HCT116 (cell line): ENCODE measurements around the gene CPTP. TPM values are rescaled to one million over a fixed set of nuclear protein-coding genes. Genes with fewer than 3 reads are reported as not detected.

Source experiments
- ATAC-seq: fragments of 200-7000 bp; cut with Tn5 transposase; 2 replicates; pipeline ENCODE4 v1.9.1; 2020; ENCODE audit warnings: mild to moderate bottlenecking, moderate library complexity
- BruUV-seq: library from RNA; stranded (reverse); fragments of 400-500 nt; replicated peaks from 2 replicates; lab custom pipeline; 2021; lab: Mats Ljungman, UMichigan
- CTCF ChIA-PET: fragments of 300-600 bp; sonication (Branson Sonifier 250); formaldehyde crosslinking; loops from one replicate; lab custom pipeline; 2021; ENCODE audit warnings: antibody characterized with exemption; lab: Charles Lee
- POLR2A ChIA-PET: fragments of 300-600, 350-600 bp; sonication (Branson Sonifier 250); formaldehyde crosslinking; loops from one replicate; lab custom pipeline; 2021; ENCODE audit warnings: antibody characterized with exemption; lab: Charles Lee
- RAD21 ChIA-PET, 2 experiments: fragments of 300-600 bp; sonication (Branson Sonifier 250); formaldehyde crosslinking; loops; one replicate each; lab custom pipeline; 2023; ENCODE audit warnings: low total read pairs in 2 of 2; ENCODE audit not compliant: uncharacterized antibody in 2 of 2, unreplicated experiment in 2 of 2, low non-redundant PET in 1 of 2; lab: Charles Lee
- DNase-seq: peaks from one replicate; pipeline ENCODE4 v3.0.0-alpha.2; 2010; ENCODE audit warnings: low read depth, low spot score
- H2AFZ ChIP-seq: fragments of 200-600 bp; shearing (Covaris generic), sonication (generic); 2 replicates; pipeline ENCODE4 v1.6.1; 2017; ENCODE audit warnings: low read depth, mixed run types, mixed read lengths, antibody characterized with exemption, low read length; ENCODE audit not compliant: poor library complexity, severe bottlenecking
- H3K27ac ChIP-seq: 2 replicates; pipeline ENCODE4 v1.5.1; 2012; ENCODE audit warnings: low read depth, low read length
- H3K27me3 ChIP-seq: fragments of 200-600 bp; sonication (generic); 2 replicates; pipeline ENCODE4 v1.6.1; 2016; ENCODE audit warnings: mixed run types, low read length, mixed read lengths; ENCODE audit not compliant: insufficient read depth
- H3K36me3 ChIP-seq, 2 experiments: fragments of 200-500 bp in 1 of 2; fragments of 200-600 bp in 1 of 2; sonication (Bioruptor generic) in 1 of 2; sonication (generic) in 1 of 2; 2 replicates each; pipeline versions ENCODE4 v1.5.1 to v1.6.1; 2014 to 2016; ENCODE audit warnings: low read length in 2 of 2, inconsistent platforms in 1 of 2, mixed read lengths in 1 of 2, mixed run types in 1 of 2; ENCODE audit not compliant: insufficient read depth in 2 of 2, control insufficient read depth in 1 of 2
- H3K4me1 ChIP-seq, 2 experiments: fragments of 200-600 bp in 1 of 2; sonication (generic) in 1 of 2; 2 replicates each; pipeline versions ENCODE4 v1.5.1 to v1.6.1; 2012 to 2017; ENCODE audit warnings: low read length in 2 of 2, inconsistent platforms in 1 of 2, mild to moderate bottlenecking in 1 of 2, mixed read lengths in 1 of 2, mixed run types in 1 of 2, moderate library complexity in 1 of 2; ENCODE audit not compliant: insufficient read depth in 2 of 2, control insufficient read depth in 1 of 2
- H3K4me2 ChIP-seq: fragments of 200-600 bp; sonication (generic); 2 replicates; pipeline ENCODE4 v1.6.1; 2017; ENCODE audit warnings: mixed run types, low read length, mixed read lengths
- H3K4me3 ChIP-seq, 2 experiments: fragments of 200-600 bp in 1 of 2; sonication (generic) in 1 of 2; replicated peaks in 1 of 2; 2 replicates each; pipeline ENCODE4 v1.5.1; 2011 to 2016; ENCODE audit warnings: low read length in 2 of 2, control low read depth in 1 of 2, low read depth in 1 of 2, mild to moderate bottlenecking in 1 of 2, mixed read lengths in 1 of 2, mixed run types in 1 of 2
- H3K79me2 ChIP-seq: fragments of 200-600 bp; sonication (generic); 2 replicates; pipeline ENCODE4 v1.6.1; 2017; ENCODE audit warnings: mild to moderate bottlenecking, mixed run types, low read length, moderate library complexity, mixed read lengths; ENCODE audit not compliant: insufficient read depth
- H3K9ac ChIP-seq: fragments of 200-600 bp; sonication (generic); 2 replicates; pipeline ENCODE4 v1.6.1; 2016; ENCODE audit warnings: low read length, mixed read lengths
- H3K9me2 ChIP-seq: fragments of 200-600 bp; sonication (generic), shearing (Covaris generic); 2 replicates; pipeline ENCODE4 v1.6.1; 2017; ENCODE audit warnings: mixed run types, mild to moderate bottlenecking, moderate library complexity; ENCODE audit not compliant: insufficient read depth
- H3K9me3 ChIP-seq, 2 experiments: fragments of 200-500 bp in 1 of 2; fragments of 200-600 bp in 1 of 2; sonication (Bioruptor generic) in 1 of 2; sonication (generic) in 1 of 2; 2 replicates each; pipeline ENCODE4 v1.6.1; 2014 to 2017; ENCODE audit warnings: low read length in 2 of 2, mixed read lengths in 2 of 2, inconsistent platforms in 1 of 2, low read depth in 1 of 2, mild to moderate bottlenecking in 1 of 2, mixed run types in 1 of 2, moderate library complexity in 1 of 2; ENCODE audit not compliant: control insufficient read depth in 1 of 2, insufficient read depth in 1 of 2
- H4K20me1 ChIP-seq: fragments of 200-600 bp; sonication (generic), shearing (Covaris generic); 2 replicates; pipeline ENCODE4 v1.6.1; 2017; ENCODE audit warnings: mixed run types, mild to moderate bottlenecking, moderate library complexity; ENCODE audit not compliant: insufficient read depth
- CTCF ChIP-seq, 3 experiments: fragments of 200-600 bp in 1 of 3; sonication (generic) in 1 of 3; IDR thresholded peaks in 2 of 3; conservative IDR thresholded peaks in 1 of 3; 2 replicates each; pipeline ENCODE4 v1.5.1; 2012 to 2017; ENCODE audit warnings: low read depth in 2 of 3, low read length in 2 of 3, antibody characterized with exemption in 1 of 3, borderline replicate concordance in 1 of 3, control low read depth in 1 of 3, mild to moderate bottlenecking in 1 of 3, mixed read lengths in 1 of 3, mixed run types in 1 of 3, moderate library complexity in 1 of 3; ENCODE audit not compliant: insufficient read depth in 1 of 3
- JUND ChIP-seq: IDR thresholded peaks from 2 replicates; pipeline ENCODE4 v1.6.1; 2012
- POLR2A ChIP-seq: IDR thresholded peaks from 2 replicates; pipeline ENCODE4 v1.7.0; 2011; ENCODE audit warnings: borderline replicate concordance; ENCODE audit not compliant: insufficient read depth, insufficient read length; ENCODE audit errors: extremely low read depth
- SP1 ChIP-seq: IDR thresholded peaks from 2 replicates; pipeline ENCODE4 v1.6.1; 2012; ENCODE audit warnings: low read depth
- SRF ChIP-seq: IDR thresholded peaks from 2 replicates; pipeline ENCODE4 v1.6.1; 2012; ENCODE audit warnings: low read depth
- YY1 ChIP-seq: IDR thresholded peaks from 2 replicates; pipeline ENCODE4 v1.6.1; 2011; ENCODE audit warnings: low read length, low read depth, moderate library complexity, mild to moderate bottlenecking; ENCODE audit not compliant: insufficient replicate concordance; ENCODE audit errors: extremely low read depth
- ZBTB33 ChIP-seq: IDR thresholded peaks from 2 replicates; pipeline ENCODE4 v1.6.1; 2011; ENCODE audit warnings: mild to moderate bottlenecking, low read length, moderate library complexity; ENCODE audit not compliant: insufficient replicate concordance; ENCODE audit errors: extremely low read depth
- ZFX ChIP-seq: fragments of 450-650 bp; IDR thresholded peaks from 2 replicates; pipeline ENCODE4 v1.6.1; 2017
- ZNF274 ChIP-seq: fragments of 200-500 bp; sonication (Bioruptor generic); IDR thresholded peaks from 2 replicates; pipeline ENCODE4 v1.6.1; 2014; ENCODE audit warnings: mild to moderate bottlenecking, low read depth, low read length, inconsistent platforms
- intact Hi-C: fragments of 100-400 bp; cut with micrococcal nuclease; formaldehyde crosslinking; loops from 2 replicates; pipeline ENCODE4 v1.10.0; 2022
- total RNA-seq: library from RNA; stranded (reverse); gene quantifications from one replicate; pipeline ENCODE4 v1.2.1, GENCODE V29; 2021; ENCODE audit not compliant: unreplicated experiment

Gene CPTP
- total RNA-seq, 1 experiment from 2014 or later = 16.3 TPM

- ATAC-seq = no peak
- H3K4me1 ChIP-seq = peaks cover 0 to 26% of the 10 kb centered on the region in 2 experiments; a peak in 3 of 4 replicates
- no peaks in the 10 kb centered on the region for H3K9me3 ChIP-seq
- no peak overlapping the region for H3K9ac ChIP-seq
- no peak overlapping the region for H2AFZ ChIP-seq
- intact Hi-C loops = no loop called here
- ChIA-PET RAD21 (no interaction called here), POLR2A (interaction anchor here (0.6 to 0.7 kb wide), 2 partner anchors 9 to 55 kb away, joined by 4 read pairs; partner anchors contain the start of gene UBE2J2), CTCF (interaction anchor here (1.5 kb wide), 1 partner anchor 9 kb away, joined by 4 read pairs; no protein-coding TSS in a partner anchor)
- H3K9me2 ChIP-seq = no peaks in the 10 kb centered on the region
- BruUV-seq = no TSS peak
- H3K27ac ChIP-seq = no peak overlapping the region
- no peaks in the 10 kb centered on the region for H4K20me1 ChIP-seq
- no peak overlapping the region for H3K4me2 ChIP-seq
- H3K27me3 ChIP-seq = no peaks in the 10 kb centered on the region
- TF ChIP-seq YY1 (no peak), SP1 (no peak), JUND (no peak), ZNF274 (no peak), SRF (no peak), ZFX (no peak), ZBTB33 (no peak), POLR2A (no peak), CTCF (IDR thresholded peaks at IDR 0.05 in 2 of 3, conservative IDR thresholded peaks at IDR 0.05 in 1 of 3; ENCODE audit: borderline replicate concordance in 1 of 3, insufficient read depth in 1 of 3, low read depth in 2 of 3, low read length in 2 of 3) (no peak)
- no peak overlapping the region for H3K4me3 ChIP-seq
- H3K36me3 ChIP-seq = no peaks in the 10 kb centered on the region
- H3K79me2 ChIP-seq = no peaks in the 10 kb centered on the region
- DNase-seq = no peak
Measured at GRCh38 chr1:1282998-1283397, 41.6 kb upstream of the CPTP start.
